ENCODE data around the gene CD200R1L.

GRCh38 chr3:112794622-112795172 is 52.0 kb downstream of the CD200R1L start:
- no peak for TF ChIP-seq CREB1 (CRISPR knock-in tag; IDR thresholded peaks at IDR 0.05; ENCODE audit: low read depth)
- no peak for TF ChIP-seq JUNB (IDR thresholded peaks at IDR 0.05; ENCODE audit: unreplicated experiment)
